ENCODE measurements around the gene COPG2. TPM values are rescaled to one million over a fixed set of nuclear protein-coding genes. Genes with fewer than 3 reads are reported as not detected.

COPG2 gene
- total and polyA plus RNA-seq, 2 donors, result 14.1 to 20.8 TPM

- WGBS, result 97% methylated on average over 1 of the region's 1 CpG
- Histone ChIP-seq H3K9me3 (ENCODE audit: control insufficient read depth in 2 of 2, insufficient read depth in 1 of 2, low read length in 1 of 2) (no peaks in the 10 kb centered on the region), H3K27ac (ENCODE audit: low read depth in 1 of 2, low read length in 1 of 2) (no peak overlapping the region), H3K4me3 (ENCODE audit: low read length in 2 of 2) (no peak overlapping the region), H3K27me3 (ENCODE audit: control insufficient read depth in 2 of 2, insufficient read depth in 1 of 2, low read length in 1 of 2) (no peaks in the 10 kb centered on the region), H3K36me3 (ENCODE audit: control insufficient read depth in 2 of 2, insufficient read depth in 2 of 2, low read length in 1 of 2) (no peaks in the 10 kb centered on the region), H3K4me1 (ENCODE audit: control insufficient read depth in 2 of 2, insufficient read depth in 2 of 2, low read length in 2 of 2) (no peaks in the 10 kb centered on the region)
- no peak for DNase-seq (ENCODE audit: low read depth in 6 of 9, low spot score in 9 of 9)
These were observed 199.9 kb downstream of the COPG2 start for GRCh38 chr7:130468612-130469011.

GRCh38 chr7:130463553-130464434 lies 204.8 kb downstream of the COPG2 start:
- H3K9me3 ChIP-seq (ENCODE audit: control insufficient read depth in 2 of 2, insufficient read depth in 1 of 2, low read length in 1 of 2), result peaks cover 0 to 6% of the 10 kb centered on the region in 2 donors
- H3K27ac ChIP-seq (ENCODE audit: low read depth in 1 of 2, low read length in 1 of 2), result no peak overlapping the region
- DNase-seq (ENCODE audit: low read depth in 6 of 9, low spot score in 9 of 9), result no peak
- no peaks in the 10 kb centered on the region for H3K27me3 ChIP-seq (ENCODE audit: control insufficient read depth in 2 of 2, insufficient read depth in 1 of 2, low read length in 1 of 2)
- H3K4me3 ChIP-seq (ENCODE audit: low read length in 2 of 2), result no peak overlapping the region
- 66% methylated on average over 4 of the region's 4 CpGs for WGBS
- no peaks in the 10 kb centered on the region for H3K36me3 ChIP-seq (ENCODE audit: control insufficient read depth in 2 of 2, insufficient read depth in 2 of 2, low read length in 1 of 2)
- no peaks in the 10 kb centered on the region for H3K4me1 ChIP-seq (ENCODE audit: control insufficient read depth in 2 of 2, insufficient read depth in 2 of 2, low read length in 2 of 2)

GRCh38 chr7:130461272-130461671 lies 207.3 kb downstream of the COPG2 start:
- WGBS, result over 99% methylated on average over 2 of the region's 2 CpGs
- Histone ChIP-seq H3K27ac (ENCODE audit: low read depth in 1 of 2, low read length in 1 of 2) (no peak overlapping the region), H3K36me3 (ENCODE audit: control insufficient read depth in 2 of 2, insufficient read depth in 2 of 2, low read length in 1 of 2) (no peaks in the 10 kb centered on the region), H3K9me3 (ENCODE audit: control insufficient read depth in 2 of 2, insufficient read depth in 1 of 2, low read length in 1 of 2) (peaks cover 0 to 6% of the 10 kb centered on the region in 2 donors), H3K4me3 (ENCODE audit: low read length in 2 of 2) (no peak overlapping the region), H3K4me1 (ENCODE audit: control insufficient read depth in 2 of 2, insufficient read depth in 2 of 2, low read length in 2 of 2) (no peaks in the 10 kb centered on the region), H3K27me3 (ENCODE audit: control insufficient read depth in 2 of 2, insufficient read depth in 1 of 2, low read length in 1 of 2) (no peaks in the 10 kb centered on the region)
- no peak for DNase-seq (ENCODE audit: low read depth in 6 of 9, low spot score in 9 of 9)

GRCh38 chr7:130458257-130458656 lies 210.3 kb downstream of the COPG2 start:
- no peaks in the 10 kb centered on the region for H3K36me3 ChIP-seq (ENCODE audit: control insufficient read depth in 2 of 2, insufficient read depth in 2 of 2, low read length in 1 of 2)
- H3K27ac ChIP-seq (ENCODE audit: low read depth in 1 of 2, low read length in 1 of 2), result no peak overlapping the region
- peak in 1 of 9 donors; percentile 36 for DNase-seq (ENCODE audit: low read depth in 6 of 9, low spot score in 9 of 9)
- peaks cover 0 to 6% of the 10 kb centered on the region in 2 donors for H3K9me3 ChIP-seq (ENCODE audit: control insufficient read depth in 2 of 2, insufficient read depth in 1 of 2, low read length in 1 of 2)
- H3K27me3 ChIP-seq (ENCODE audit: control insufficient read depth in 2 of 2, insufficient read depth in 1 of 2, low read length in 1 of 2), result no peaks in the 10 kb centered on the region
- no peak overlapping the region for H3K4me3 ChIP-seq (ENCODE audit: low read length in 2 of 2)
- WGBS, result 7% methylated on average over 2 of the region's 2 CpGs
- no peaks in the 10 kb centered on the region for H3K4me1 ChIP-seq (ENCODE audit: control insufficient read depth in 2 of 2, insufficient read depth in 2 of 2, low read length in 2 of 2)

Other genes with a start within 250 kb of the COPG2 start
- 15.7 TPM for gene CEP41, start 227.7 kb downstream of the COPG2 start, total RNA-seq
- gene CEP41, start 227.7 kb downstream of the COPG2 start, polyA plus RNA-seq, result 11.2 TPM
- 58.8 TPM for gene MEST, start 176.7 kb downstream of the COPG2 start, total RNA-seq
- 15.8 TPM for gene MEST, start 176.7 kb downstream of the COPG2 start, polyA plus RNA-seq
- gene TSGA13, start 17.8 kb upstream of the COPG2 start, total RNA-seq, result not detected
- not detected for gene TSGA13, start 17.8 kb upstream of the COPG2 start, polyA plus RNA-seq
- gene KLF14, start 65.5 kb upstream of the COPG2 start, total RNA-seq, result 0.05 TPM
- 0.02 TPM for gene KLF14, start 65.5 kb upstream of the COPG2 start, polyA plus RNA-seq